HL-60 (cell line): ENCODE data around the gene GOSR2.

ENCODE experiments used
- GABPA ChIP-seq: IDR thresholded peaks from 2 replicates; pipeline ENCODE4 v1.6.1; 2012; ENCODE audit warnings: low read depth
- POLR2AphosphoS5 ChIP-seq: IDR thresholded peaks from 2 replicates; pipeline ENCODE4 v1.6.1; 2012; ENCODE audit warnings: low read depth
- SPI1 ChIP-seq: IDR thresholded peaks from 2 replicates; pipeline ENCODE4 v1.6.1; 2012; ENCODE audit warnings: low read depth, mild to moderate bottlenecking, borderline replicate concordance
- TF ChIP-seq, protein P1 (sequence below): IDR thresholded peaks from one replicate; pipeline ENCODE4 v1.5.1; 2011; ENCODE audit warnings: low read length, control low read depth, inconsistent platforms; ENCODE audit not compliant: insufficient read depth
- TF ChIP-seq, protein P2 (sequence below): IDR thresholded peaks from 2 replicates; pipeline ENCODE4 v1.6.1; 2012; ENCODE audit warnings: low read depth; ENCODE audit not compliant: insufficient replicate concordance

DNA sequence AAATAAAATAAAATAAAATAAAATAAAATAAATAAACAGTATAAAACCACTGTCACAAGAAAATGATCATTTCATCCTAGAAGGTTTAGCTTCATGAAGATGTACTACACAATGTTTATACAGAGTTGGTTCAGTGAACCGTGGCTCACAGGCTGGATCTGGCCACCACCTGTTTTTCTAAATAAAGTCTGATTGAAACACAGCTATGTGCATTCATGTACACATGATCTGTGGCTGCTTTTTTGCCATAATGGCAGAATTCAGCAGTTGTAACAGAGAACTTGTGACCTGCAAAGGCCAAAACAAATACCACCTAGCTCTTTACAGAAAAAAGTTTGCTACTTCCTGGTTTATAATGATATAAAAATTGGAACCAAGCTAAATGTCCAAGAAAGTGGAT lies 68.7 kb downstream of the GOSR2 start:
- TF ChIP-seq, protein P1, sequence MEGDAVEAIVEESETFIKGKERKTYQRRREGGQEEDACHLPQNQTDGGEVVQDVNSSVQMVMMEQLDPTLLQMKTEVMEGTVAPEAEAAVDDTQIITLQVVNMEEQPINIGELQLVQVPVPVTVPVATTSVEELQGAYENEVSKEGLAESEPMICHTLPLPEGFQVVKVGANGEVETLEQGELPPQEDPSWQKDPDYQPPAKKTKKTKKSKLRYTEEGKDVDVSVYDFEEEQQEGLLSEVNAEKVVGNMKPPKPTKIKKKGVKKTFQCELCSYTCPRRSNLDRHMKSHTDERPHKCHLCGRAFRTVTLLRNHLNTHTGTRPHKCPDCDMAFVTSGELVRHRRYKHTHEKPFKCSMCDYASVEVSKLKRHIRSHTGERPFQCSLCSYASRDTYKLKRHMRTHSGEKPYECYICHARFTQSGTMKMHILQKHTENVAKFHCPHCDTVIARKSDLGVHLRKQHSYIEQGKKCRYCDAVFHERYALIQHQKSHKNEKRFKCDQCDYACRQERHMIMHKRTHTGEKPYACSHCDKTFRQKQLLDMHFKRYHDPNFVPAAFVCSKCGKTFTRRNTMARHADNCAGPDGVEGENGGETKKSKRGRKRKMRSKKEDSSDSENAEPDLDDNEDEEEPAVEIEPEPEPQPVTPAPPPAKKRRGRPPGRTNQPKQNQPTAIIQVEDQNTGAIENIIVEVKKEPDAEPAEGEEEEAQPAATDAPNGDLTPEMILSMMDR, result no peak
- no peak for TF ChIP-seq POLR2AphosphoS5
- no peak for TF ChIP-seq GABPA
- TF ChIP-seq, protein P2, sequence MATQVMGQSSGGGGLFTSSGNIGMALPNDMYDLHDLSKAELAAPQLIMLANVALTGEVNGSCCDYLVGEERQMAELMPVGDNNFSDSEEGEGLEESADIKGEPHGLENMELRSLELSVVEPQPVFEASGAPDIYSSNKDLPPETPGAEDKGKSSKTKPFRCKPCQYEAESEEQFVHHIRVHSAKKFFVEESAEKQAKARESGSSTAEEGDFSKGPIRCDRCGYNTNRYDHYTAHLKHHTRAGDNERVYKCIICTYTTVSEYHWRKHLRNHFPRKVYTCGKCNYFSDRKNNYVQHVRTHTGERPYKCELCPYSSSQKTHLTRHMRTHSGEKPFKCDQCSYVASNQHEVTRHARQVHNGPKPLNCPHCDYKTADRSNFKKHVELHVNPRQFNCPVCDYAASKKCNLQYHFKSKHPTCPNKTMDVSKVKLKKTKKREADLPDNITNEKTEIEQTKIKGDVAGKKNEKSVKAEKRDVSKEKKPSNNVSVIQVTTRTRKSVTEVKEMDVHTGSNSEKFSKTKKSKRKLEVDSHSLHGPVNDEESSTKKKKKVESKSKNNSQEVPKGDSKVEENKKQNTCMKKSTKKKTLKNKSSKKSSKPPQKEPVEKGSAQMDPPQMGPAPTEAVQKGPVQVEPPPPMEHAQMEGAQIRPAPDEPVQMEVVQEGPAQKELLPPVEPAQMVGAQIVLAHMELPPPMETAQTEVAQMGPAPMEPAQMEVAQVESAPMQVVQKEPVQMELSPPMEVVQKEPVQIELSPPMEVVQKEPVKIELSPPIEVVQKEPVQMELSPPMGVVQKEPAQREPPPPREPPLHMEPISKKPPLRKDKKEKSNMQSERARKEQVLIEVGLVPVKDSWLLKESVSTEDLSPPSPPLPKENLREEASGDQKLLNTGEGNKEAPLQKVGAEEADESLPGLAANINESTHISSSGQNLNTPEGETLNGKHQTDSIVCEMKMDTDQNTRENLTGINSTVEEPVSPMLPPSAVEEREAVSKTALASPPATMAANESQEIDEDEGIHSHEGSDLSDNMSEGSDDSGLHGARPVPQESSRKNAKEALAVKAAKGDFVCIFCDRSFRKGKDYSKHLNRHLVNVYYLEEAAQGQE, result no peak
- TF ChIP-seq SPI1, result no peak
